HG03432 (cell line): ENCODE data around the gene FCHSD2.

Experiments
- ATAC-seq: cut with Tn5 transposase; IDR thresholded peaks from one replicate; pipeline ENCODE4 v1.9.1; 2021; ENCODE audit warnings: mild to moderate bottlenecking, moderate library complexity; ENCODE audit not compliant: unreplicated experiment

The FCHSD2 gene

GRCh38 chr11:73142128-73142377 lies at the start of gene FCHSD2:
Gene FCHSD2 (minus strand): TSS chr11:73142318. CDS start chr11:73141877, 441 bp downstream.
- ATAC-seq = no peak

GRCh38 chr11:73191151-73191550 lies 49.0 kb upstream of the FCHSD2 start:
- no peak for ATAC-seq

DNA sequence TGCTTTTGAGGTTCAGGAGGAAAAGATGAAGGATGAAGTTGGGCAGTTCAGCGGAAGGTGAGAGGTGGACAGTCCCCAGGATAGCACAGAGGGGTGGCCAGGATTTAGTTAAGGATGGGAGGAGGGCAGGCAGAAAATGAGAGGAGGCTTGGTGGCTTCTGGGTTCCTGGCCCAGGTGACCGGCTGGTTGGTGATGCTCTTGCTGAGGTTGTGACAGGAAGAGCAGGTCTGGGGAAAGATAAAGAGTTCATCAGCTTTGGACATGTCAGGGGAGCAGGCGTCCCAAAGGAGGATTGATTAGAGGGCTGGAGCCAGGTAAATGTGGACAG lies 48.4 kb upstream of the FCHSD2 start:
- no peak for ATAC-seq

DNA sequence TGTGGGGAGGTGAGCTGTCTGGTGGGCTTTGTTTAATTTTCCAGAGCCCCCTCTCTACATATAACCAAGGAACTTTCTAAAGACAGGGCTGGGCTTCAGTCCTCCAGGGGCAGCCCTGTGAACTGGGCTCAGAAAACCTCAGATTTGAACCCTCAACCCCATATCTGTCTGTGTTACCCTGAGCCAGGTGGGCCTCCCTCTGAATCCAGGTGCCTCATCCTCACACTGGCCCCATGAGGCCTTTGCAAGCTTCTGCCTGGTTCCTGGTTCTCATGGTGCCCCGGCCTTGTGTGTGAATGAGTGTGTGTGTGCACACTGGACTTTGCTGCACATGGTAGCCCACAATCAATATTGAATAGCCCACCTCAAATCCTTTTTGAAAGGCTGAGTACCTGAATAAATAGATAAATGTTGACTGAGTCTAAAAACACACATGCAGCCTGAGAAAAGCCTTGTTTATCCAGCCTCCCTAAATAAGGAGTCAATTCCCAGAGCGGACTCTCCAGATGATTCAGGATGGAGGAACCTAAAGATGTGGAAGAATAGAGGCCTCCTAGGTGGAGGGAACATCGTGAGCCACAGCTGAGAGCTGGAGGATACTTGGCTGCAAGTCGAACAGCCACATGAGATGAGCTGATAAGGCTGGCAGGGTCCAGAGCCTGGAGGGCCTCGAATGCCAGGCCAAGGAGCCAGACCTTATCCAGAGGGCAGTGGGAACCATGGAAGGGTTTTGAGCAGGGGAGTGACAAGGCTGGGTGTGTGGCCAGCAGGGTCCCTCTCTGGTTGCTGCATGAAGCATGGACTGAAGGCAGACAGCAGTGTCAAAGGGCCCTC lies 47.8 kb upstream of the FCHSD2 start:
- ATAC-seq = no peak

DNA sequence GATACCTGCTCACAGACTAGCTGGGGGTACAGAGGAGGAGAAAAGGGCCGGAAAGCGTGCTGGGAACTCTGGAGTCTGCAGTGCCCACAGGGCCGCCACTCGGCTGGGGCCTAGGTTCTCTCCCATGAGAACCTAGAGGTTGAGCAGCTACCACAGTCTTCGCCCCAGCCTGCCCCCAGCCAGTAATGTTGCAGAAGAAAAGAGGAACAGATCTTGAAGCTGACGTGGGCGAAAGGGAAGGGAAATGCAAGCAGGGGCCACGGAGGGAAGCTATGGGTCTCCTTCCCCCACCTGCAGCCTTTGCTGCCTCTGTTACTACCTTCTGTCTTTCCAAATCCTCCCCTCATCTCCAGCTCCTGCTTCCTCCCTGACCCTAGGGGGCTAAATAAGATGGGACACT lies 47.2 kb upstream of the FCHSD2 start:
- no peak for ATAC-seq

DNA sequence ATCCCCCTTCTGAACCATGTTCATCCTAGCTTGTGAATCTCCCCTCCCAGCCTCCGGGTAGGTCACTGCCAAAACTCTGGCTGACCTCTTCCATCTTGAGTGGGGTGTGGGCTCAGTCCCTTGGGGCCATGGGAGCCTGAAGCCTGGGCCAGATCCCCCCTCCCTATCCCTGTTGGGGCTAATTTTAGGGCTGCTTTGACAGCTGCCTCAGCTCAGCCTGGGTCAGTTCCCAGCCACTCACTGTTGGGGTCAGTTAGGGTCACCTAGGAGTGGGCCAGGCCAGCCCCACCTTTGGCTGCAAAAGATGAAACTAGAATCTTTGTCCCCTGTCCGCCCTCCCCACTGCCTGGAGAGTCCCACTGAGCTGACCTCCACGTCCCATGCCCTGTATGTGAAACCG lies 46.2 kb upstream of the FCHSD2 start:
- ATAC-seq = no peak

DNA sequence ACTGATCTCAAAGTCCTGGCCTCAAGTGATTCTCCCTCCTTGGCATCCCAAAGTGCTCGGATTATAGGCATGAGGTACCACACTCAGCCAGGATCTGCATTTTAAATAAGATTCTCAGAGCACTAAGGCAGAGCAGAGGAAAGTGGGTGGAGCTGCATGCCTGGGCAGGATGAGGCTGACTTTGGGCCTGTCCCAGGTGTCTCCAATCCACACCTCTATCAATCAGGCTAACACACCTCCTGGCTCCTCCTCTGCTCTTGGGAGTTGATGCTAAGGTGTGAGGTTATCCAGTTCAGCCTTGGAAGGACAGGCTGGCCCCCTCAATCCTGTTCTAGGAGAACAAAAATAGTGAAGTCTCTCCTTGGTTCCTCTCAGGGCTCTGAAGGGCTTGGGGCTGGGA lies 45.7 kb upstream of the FCHSD2 start:
- ATAC-seq = no peak

DNA sequence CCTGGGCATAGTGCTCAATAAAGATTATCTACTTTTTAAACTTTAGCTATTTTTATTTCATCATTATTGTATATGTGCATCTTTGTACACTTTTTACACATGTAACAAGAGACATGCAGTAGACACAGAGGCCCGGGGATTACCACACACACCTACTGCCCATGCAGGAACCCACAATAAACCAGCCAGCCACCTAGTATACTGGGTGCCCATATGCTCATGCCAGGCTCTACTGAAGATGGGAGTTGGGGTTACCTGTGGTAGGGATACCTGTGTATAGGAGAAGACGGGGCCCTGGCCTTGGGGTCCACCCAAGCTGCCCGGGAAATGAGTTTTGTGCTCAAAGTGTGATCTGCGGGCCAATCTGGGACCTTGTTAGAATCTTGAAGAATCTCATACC lies 44.8 kb upstream of the FCHSD2 start:
- ATAC-seq = no peak

DNA sequence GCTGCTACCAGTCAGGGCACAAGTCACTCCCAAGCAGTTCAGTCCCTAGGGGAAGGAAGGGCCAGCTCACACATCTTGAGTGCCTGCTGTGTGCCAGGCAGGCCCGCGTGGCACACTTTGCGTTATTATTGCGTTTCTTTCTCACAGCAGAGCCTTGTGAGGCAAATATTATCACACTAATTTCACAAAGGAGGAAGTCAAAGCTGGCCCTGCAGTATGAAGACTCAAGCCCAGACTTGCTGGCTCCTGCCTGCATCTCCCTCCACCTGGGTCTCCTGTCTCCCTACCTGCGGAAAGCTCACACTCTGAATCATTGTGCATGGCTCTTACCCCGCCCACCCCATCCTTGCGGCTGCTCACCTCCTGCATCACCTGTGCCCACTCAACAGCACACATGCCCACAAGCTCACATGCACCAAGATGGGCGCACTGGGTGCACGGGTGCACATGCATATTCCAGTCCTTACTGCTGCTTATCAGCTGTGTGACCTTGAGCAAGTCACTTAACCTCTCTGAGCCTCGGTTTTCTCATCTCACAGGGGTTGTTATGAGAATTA lies 44.3 kb upstream of the FCHSD2 start:
- ATAC-seq = no peak

- no peak for ATAC-seq
These were observed 43.7 kb upstream of the FCHSD2 start for GRCh38 chr11:73185680-73186293.

DNA sequence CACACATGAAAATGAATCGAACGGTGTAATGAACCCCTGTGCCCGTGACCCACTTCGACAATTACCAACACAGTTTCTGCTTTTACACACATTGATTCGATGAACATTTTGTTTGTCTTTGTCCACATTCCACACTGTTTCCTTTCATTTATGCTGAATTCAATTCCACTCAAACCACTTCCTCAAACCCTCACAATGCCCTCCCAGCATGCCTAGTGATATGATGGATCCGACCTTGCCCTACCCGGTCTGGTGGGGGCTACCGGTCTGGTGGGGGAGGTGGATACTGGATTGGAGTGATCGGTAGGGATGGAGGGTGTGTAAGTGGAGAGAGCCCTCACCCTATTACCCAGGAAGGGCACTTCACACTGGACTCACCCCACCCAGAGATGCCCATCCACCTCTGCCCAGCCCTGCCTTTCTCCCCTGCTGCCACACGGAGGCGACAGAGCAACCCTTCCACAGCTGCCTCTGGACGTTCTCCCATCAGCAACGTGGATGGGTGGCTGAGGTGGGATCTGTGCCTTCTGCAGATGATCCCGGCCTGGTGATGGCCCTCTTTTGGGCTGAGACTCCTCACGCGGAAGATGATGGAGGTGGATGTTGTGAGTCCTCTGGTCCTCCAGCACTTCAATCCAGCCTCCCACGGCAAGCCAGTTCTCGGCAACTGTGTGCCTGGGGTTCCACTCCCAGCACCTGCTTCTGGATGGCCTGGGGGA lies 43.0 kb upstream of the FCHSD2 start:
- no peak for ATAC-seq

GRCh38 chr11:73182824-73183321 lies 40.8 kb upstream of the FCHSD2 start:
- no peak for ATAC-seq

DNA sequence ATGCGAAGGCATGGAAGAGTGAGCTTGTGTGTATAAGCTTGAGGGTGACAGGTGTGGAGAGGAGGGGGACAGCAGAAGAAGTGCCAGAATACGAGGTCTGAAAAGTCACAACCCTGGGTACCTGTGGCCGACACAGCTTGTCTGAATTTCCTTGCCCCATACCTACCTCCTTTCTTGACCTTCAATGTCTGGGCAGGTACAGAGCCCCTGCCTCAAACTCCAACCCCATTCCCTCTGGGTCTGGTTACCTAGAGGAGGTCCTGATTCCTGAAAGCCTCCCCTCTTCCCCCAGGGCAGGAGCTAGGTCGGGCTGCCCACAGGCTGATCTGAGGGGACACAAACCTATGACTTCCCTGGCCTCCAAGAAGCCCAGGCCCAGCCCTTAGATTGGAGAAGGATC lies 36.6 kb upstream of the FCHSD2 start:
- no peak for ATAC-seq

GRCh38 chr11:73177778-73178539 lies 35.8 kb upstream of the FCHSD2 start:
- ATAC-seq = peak; percentile 63

GRCh38 chr11:73177380-73177777 lies 35.3 kb upstream of the FCHSD2 start:
- ATAC-seq = no peak

DNA sequence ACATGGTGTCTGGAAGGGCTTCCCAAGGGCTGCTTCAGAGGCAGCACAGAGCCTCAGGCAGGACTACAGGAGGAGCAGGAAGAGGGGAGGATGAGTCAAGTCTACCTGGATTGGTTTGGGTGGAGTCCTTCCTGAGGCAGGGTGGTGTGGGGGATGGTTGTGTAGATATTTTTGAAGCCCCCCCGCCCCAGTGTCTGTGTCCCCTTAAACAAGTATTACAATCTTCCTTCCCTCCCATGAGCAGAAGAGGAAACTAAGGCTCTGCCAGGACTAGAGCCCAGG lies 34.7 kb upstream of the FCHSD2 start:
- ATAC-seq = no peak

- no peak for ATAC-seq
These were observed 34.2 kb upstream of the FCHSD2 start for GRCh38 chr11:73176145-73176873.

- ATAC-seq = no peak
These were observed 33.5 kb upstream of the FCHSD2 start for GRCh38 chr11:73175551-73176144.

GRCh38 chr11:73174495-73174791 lies 32.3 kb upstream of the FCHSD2 start:
- no peak for ATAC-seq

DNA sequence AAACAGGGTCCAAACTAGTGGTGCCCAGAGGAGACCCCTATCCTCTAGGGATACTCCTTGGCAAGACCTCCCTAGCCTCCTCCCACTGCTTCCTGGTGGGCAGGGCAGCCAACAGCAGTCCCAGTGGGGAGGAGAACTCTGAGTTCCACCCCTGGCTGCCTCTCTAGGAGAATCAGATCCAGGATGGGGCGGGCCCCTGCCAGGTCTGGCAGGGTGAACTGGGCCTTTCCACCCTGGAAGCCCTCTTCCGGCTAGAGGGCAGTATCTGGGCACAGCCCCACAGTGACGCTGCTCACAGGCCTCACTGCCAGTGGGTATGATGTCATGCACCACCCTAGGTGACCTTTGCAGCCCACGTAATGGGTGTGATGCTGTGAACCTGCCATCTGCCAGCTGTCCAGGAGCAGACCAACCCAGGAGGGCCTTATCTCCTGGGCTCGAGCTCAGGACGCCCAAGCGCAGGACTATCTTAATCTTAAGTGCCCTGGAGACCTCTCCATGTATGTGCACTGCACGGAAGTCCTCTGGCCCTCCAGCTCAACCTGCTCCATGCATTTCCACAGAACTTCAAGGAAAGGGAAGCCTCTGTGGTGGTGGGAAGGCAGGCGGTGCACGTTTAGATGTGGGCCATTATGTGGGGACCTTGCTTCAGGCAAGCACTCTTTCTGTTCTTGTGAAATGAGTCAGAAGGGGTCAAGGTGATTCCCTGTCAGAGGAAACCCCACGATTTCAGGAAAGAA lies 31.8 kb upstream of the FCHSD2 start:
- no peak for ATAC-seq
